RWPE1 (cell line): ENCODE data around the gene KATNA1.

Experiments
- CTCF ChIA-PET: fragments of 350-600 bp; sonication (Branson Sonifier 250); formaldehyde crosslinking; extraction: SDS; loops from one replicate; lab custom pipeline; 2021; lab: Yijun Ruan, JAX
- POLR2A ChIA-PET: fragments of 400-600 bp; formaldehyde crosslinking; extraction: SDS; loops from one replicate; lab custom pipeline; 2020; ENCODE audit warnings: antibody characterized with exemption; ENCODE audit not compliant: low non-redundant PET; lab: Yijun Ruan, JAX
- DNase-seq: peaks from one replicate; pipeline ENCODE4 v3.0.0; 2012; ENCODE audit warnings: low spot score
- H3K27ac ChIP-seq: fragments of 450-650 bp; 2 replicates; pipeline ENCODE4 v1.5.1; 2017
- CTCF ChIP-seq: fragments of 450-650 bp; conservative IDR thresholded peaks from 2 replicates; pipeline ENCODE4 v1.5.1; 2017; ENCODE audit warnings: low read depth, mild to moderate bottlenecking

The KATNA1 gene

GRCh38 chr6:149566410-149567193 is 81.9 kb downstream of the KATNA1 start:
- peak; percentile 52 for DNase-seq
- TF ChIP-seq CTCF, result no peak

DNA sequence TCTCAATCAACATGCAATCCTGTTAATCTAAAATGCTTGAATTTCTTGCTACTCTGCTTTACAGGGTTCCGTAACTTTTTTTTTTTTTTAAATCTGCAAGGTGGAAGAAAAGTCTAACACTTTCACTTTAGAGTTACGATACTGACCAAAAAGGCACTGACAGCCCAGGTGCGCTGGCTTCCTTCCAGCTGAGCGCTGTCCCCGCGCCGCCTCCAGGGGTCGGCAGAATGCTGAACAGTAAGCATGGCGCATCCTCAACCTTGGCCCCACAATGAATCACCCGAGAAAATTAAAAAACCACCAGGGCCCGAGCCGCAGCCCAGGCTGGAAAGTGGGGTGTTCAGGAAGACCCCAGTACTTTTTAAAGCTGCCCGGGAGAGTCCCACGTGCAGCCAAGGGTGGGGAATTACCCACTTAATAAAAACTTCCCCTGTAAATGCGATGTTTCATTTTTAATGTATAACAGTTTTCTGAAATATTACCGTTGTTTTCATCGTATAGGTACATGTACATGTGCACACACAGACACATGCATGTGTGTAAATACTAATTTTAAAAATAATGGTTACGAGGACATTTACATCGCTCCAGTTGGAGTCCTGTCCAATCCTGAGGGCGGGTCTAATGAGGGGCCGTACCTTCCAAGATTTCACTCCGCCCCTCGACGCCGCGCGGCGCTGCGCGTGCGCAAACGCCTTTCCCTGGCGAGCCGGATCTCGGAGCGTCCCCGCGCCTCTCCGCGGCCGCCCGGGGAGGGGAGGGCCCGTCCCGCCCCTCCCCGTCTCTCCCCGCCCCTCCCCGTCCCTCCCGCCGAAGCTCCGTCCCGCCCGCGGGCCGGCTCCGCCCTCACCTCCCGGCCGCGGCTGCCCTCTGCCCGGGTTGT is 82.7 kb downstream of the KATNA1 start, which contains the start of gene GINM1:
TSS of gene GINM1 (plus strand) at position 849 of the 883 bp plus-strand sequence. CDS start 40 bp downstream, outside the sequence.
- peak; percentile 86 for TF ChIP-seq CTCF
- DNase-seq, result peak; percentile 98
- ChIA-PET CTCF (interaction anchor here (0.6 to 1.2 kb wide), 2 partner anchors 20 to 64 kb away, joined by 3 read pairs; partner anchors contain the start of gene PPIL4), POLR2A (interaction anchor here (0.5 to 0.6 kb wide), 2 partner anchors 94 to 301 kb away, joined by 3 to 10 read pairs; no protein-coding TSS in a partner anchor)
- H3K27ac ChIP-seq, result peak within 1 kb of the TSS; percentile 86

More at GRCh38 chr6:149566410-149567193, 81.9 kb downstream of the KATNA1 start:
- ChIA-PET CTCF (no interaction called here), POLR2A (interaction anchor here (0.7 kb wide), 1 partner anchor 114 kb away, joined by 3 read pairs; no protein-coding TSS in a partner anchor)
- peak overlapping the region; percentile 86 for H3K27ac ChIP-seq

- POLR2A ChIA-PET, result no interaction called here
- CTCF ChIA-PET, result interaction anchor here (0.7 kb wide), 1 partner anchor 366 kb away, joined by 3 read pairs; no protein-coding TSS in a partner anchor
These were observed 84.6 kb downstream of the KATNA1 start for GRCh38 chr6:149563928-149564325.

DNA sequence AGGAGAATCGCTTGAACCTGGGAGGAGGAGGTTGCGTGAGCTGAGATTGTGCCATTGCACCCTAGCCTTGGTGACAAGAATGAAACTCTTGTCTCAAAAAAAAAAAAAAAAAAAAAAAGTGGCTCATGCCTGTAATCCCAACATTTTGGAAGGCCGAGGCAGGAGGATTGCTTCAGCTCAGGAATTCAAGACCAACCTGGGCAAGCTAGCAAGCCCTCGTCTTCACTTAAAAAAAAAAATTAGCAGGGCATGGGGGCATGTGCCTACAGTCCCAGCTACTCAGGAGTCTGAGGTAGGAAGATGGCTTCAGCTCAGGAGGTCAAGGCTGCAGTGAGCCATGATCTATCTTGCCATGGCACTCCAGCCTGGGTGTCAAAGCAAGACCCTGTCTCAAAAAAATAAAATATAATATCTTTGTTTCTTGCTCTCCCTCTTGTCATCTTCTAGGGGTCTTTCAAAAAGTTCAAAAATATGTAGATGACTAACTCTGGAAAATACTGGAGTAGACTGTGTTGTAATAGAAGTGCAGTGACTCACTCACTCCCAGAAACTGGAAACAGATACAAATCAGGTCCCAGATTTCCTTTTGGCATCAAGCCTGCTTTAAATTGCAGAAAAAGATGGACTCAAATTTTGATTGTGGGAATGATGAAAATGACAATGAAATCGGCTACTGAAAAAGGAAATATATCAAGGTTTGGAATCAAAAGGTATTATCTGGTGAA is 85.1 kb downstream of the KATNA1 start:
- TF ChIP-seq CTCF, result no peak
- ChIA-PET POLR2A (no interaction called here), CTCF (no interaction called here)
- H3K27ac ChIP-seq, result peak overlapping the region; percentile 86
- peak; percentile 84 for DNase-seq

More at GRCh38 chr6:149563928-149564325, 84.6 kb downstream of the KATNA1 start:
- no peak overlapping the region for H3K27ac ChIP-seq
- TF ChIP-seq CTCF, result no peak
- DNase-seq, result no peak

- no peak for DNase-seq
- CTCF ChIA-PET, result interaction anchor here (0.6 to 1.4 kb wide), 4 partner anchors 11 to 87 kb away, joined by 3 to 6 read pairs (median 4); partner anchors contain the start of gene KATNA1
- no peak overlapping the region for H3K27ac ChIP-seq
- peak; percentile 36 for TF ChIP-seq CTCF
- POLR2A ChIA-PET, result no interaction called here
These were observed 87.8 kb downstream of the KATNA1 start for GRCh38 chr6:149560736-149561135.
